Ishikawa (cell line): Measurements from ENCODE around the gene C1QL4.
A peak's percentile ranks its signal among the peaks of the same experiment; 100 is the strongest.

Source experiments
- CEBPB ChIP-seq: IDR thresholded peaks from 2 replicates; pipeline ENCODE4 v1.6.1; 2012
- CREB1 ChIP-seq: IDR thresholded peaks from 2 replicates; pipeline ENCODE4 v1.6.1; 2012; ENCODE audit warnings: low read depth
- EGR1 ChIP-seq: IDR thresholded peaks from 2 replicates; pipeline ENCODE4 v1.6.1; 2012
- EP300 ChIP-seq: IDR thresholded peaks from 2 replicates; pipeline ENCODE4 v1.6.1; 2012; ENCODE audit warnings: borderline replicate concordance
- FOXM1 ChIP-seq: IDR thresholded peaks from 2 replicates; pipeline ENCODE4 v1.6.1; 2012; ENCODE audit warnings: low read depth, borderline replicate concordance
- MAX ChIP-seq: IDR thresholded peaks from 2 replicates; pipeline ENCODE4 v1.6.1; 2012
- NFIC ChIP-seq: IDR thresholded peaks from 2 replicates; pipeline ENCODE4 v1.6.1; 2012
- RAD21 ChIP-seq: IDR thresholded peaks from 2 replicates; pipeline ENCODE4 v1.6.1; 2012; ENCODE audit warnings: low read depth
- REST ChIP-seq: IDR thresholded peaks from 2 replicates; pipeline ENCODE4 v1.6.1; 2012; ENCODE audit warnings: low read depth, mild to moderate bottlenecking
- TAF1 ChIP-seq: IDR thresholded peaks from 2 replicates; pipeline ENCODE4 v1.6.1; 2012; ENCODE audit warnings: low read depth, mild to moderate bottlenecking
- TCF12 ChIP-seq: IDR thresholded peaks from 2 replicates; pipeline ENCODE4 v1.6.1; 2012; ENCODE audit warnings: low read depth
- TEAD4 ChIP-seq: IDR thresholded peaks from 2 replicates; pipeline ENCODE4 v1.6.1; 2012
- USF1 ChIP-seq: IDR thresholded peaks from 2 replicates; pipeline ENCODE4 v1.6.1; 2012
- YY1 ChIP-seq: IDR thresholded peaks from 2 replicates; pipeline ENCODE4 v1.6.1; 2012; ENCODE audit warnings: low read depth
- ZBTB7A ChIP-seq: IDR thresholded peaks from 2 replicates; pipeline ENCODE4 v1.6.1; 2012; ENCODE audit warnings: low read depth

C1QL4 gene

GRCh38 chr12:49352351-49352750 is 15.4 kb upstream of the C1QL4 start:
- TF ChIP-seq USF1 (no peak), TEAD4 (no peak), TCF12 (no peak), REST (no peak), RAD21 (no peak), TAF1 (no peak), YY1 (no peak), MAX (no peak), CREB1 (no peak), FOXM1 (no peak), EP300 (no peak), EGR1 (no peak), NFIC (no peak), ZBTB7A (no peak), CEBPB (no peak)

- no peak for TF ChIP-seq CREB1
- no peak for TF ChIP-seq CEBPB
- TF ChIP-seq ZBTB7A: no peak
- no peak for TF ChIP-seq USF1
- TF ChIP-seq MAX: no peak
- TF ChIP-seq EGR1: no peak
- TF ChIP-seq TCF12: no peak
- no peak for TF ChIP-seq TAF1
- no peak for TF ChIP-seq REST
- TF ChIP-seq RAD21: no peak
- TF ChIP-seq EP300: no peak
- TF ChIP-seq YY1: no peak
- no peak for TF ChIP-seq NFIC
- TF ChIP-seq TEAD4: no peak
- no peak for TF ChIP-seq FOXM1
These were observed 12.3 kb upstream of the C1QL4 start for GRCh38 chr12:49349266-49349665.

GRCh38 chr12:49348781-49349180 is 11.8 kb upstream of the C1QL4 start:
- TF ChIP-seq FOXM1 (no peak), RAD21 (no peak), ZBTB7A (no peak)

- no peak for TF ChIP-seq CREB1
- TF ChIP-seq NFIC: peak; percentile 79
- no peak; the same call in 1 of the 2 replicates for TF ChIP-seq USF1
- peak; percentile 99 for TF ChIP-seq ZBTB7A
- peak; percentile 61; the same call in 1 of the 2 replicates for TF ChIP-seq TCF12
- TF ChIP-seq CEBPB: no peak
- no peak; the same call in 1 of the 2 replicates for TF ChIP-seq TAF1
- peak; percentile 37; the same call in 1 of the 2 replicates for TF ChIP-seq EGR1
- no peak for TF ChIP-seq YY1
- peak; percentile 54 for TF ChIP-seq TEAD4
- no peak for TF ChIP-seq FOXM1
- TF ChIP-seq EP300: no peak; the same call in 1 of the 2 replicates
- no peak for TF ChIP-seq REST
- TF ChIP-seq MAX: peak; percentile 57
- peak; percentile 54; the same call in 1 of the 2 replicates for TF ChIP-seq RAD21
These were observed 10.6 kb upstream of the C1QL4 start for GRCh38 chr12:49347311-49348193.
